HG03025 (cell line): ENCODE data around the gene DSG4.

Source experiments
- ATAC-seq: cut with Tn5 transposase; IDR thresholded peaks from one replicate; pipeline ENCODE4 v1.9.1; 2021; ENCODE audit warnings: mild to moderate bottlenecking, moderate library complexity; ENCODE audit not compliant: unreplicated experiment, low FRiP score

DSG4 gene

DNA sequence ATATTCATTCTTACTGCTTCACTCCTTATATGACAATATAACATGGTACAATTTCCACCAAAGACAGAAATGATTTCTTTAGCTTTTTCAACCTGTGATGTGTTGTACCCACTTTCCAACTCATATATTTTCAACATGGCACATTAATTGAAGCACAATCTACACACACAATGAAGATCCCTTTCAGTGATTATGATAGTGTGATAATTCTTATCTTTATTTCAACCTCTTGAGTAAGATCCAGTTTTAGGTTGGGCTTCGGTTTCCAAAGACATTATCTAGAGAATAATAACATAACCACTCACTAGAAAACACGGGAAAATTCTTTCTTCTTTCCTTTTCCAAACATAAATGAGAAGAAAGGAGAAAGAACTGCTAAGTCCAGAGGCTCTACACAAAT is 67.6 kb downstream of the DSG4 start:
- no peak for ATAC-seq

DNA sequence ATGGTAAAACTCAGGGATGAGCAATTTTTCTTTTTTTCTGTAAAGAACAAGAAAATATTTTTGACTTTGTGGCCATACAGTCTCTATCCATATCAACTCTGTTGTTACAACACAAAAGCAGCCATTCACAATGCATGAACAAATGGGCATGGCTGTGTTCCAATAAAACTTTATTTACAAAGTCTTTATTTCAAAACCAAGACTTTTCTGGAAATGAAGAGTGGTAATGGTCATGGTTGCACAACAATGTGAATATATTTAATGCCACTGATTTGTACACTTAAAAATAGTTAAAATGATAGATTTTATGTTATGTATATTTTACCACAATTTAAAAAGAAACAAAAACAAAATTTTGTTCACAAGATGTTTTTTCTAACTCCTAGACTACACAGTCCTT is 69.3 kb downstream of the DSG4 start:
- ATAC-seq: no peak

DNA sequence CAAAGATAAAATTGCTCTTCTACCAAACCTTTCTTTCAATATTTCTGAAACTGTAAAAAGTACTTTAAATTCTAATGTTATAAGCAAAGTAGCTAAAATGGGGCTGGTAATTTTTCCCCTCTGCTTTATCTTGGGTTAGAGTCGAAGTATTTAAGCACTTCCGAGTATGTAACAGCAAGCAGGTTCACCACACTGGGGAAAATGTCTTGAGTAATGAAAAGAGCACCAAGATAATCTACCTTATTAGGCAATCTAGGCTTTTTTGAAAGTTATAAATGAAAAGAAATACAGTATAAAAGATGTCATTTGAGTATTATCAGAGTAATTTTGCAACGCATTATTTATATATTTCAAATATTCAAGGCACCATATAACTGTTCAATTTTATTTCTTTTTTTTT is 70.3 kb downstream of the DSG4 start:
- ATAC-seq: no peak

DNA sequence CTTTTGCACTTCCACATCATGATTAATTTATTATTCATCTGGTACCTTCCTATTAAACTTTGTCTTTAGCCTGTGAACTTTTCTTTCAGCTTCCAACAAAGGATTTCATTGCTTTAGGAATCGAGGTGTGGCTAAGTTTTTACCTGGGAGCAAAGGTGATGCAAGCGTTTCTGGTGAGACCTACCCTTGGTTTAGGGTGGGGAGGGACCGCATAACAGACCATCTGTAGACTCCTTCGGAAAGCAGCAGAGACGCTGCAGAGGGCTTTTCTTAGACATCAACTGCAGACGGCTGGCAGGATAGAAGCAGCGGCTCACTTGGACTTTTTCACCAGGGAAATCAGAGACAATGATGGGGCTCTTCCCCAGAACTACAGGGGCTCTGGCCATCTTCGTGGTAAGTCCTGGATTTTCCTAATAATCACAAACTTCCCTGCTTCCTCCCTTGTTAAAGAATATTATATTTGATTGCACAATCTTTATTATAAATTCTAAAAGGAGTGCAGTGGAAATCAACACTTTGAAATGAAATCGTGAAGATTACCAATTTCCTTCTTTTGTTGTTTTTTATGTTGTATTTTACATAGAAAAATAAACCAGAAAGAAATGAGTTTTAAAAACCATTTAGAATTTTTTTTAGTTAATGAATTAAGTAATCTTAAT is 71.1 kb downstream of the DSG4 start, which contains the start of gene DSG3:
Gene DSG3 (plus strand): TSS at position 212 of the 662 bp plus-strand sequence. CDS start 137 bp downstream, at position 349.
- ATAC-seq: no peak

DNA sequence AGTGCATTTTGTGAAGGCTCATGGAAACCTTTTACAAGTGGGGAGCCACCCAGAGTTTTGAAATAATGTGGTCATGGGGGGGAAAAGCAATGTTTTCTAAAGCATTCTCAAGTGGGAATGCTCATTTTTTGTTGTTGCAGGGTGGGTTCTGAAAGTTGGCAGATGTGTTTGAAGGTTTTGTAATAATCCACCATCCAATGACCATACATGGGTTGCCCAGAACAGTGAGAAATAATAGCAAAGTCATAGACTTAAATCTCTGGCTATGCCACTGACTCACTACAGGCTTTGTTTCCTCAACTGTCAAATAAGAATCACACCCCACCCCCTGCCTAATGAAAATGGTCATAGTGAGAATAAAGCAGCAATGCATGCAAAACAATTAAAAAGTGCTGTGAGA is 73.8 kb downstream of the DSG4 start:
- ATAC-seq: no peak

DNA sequence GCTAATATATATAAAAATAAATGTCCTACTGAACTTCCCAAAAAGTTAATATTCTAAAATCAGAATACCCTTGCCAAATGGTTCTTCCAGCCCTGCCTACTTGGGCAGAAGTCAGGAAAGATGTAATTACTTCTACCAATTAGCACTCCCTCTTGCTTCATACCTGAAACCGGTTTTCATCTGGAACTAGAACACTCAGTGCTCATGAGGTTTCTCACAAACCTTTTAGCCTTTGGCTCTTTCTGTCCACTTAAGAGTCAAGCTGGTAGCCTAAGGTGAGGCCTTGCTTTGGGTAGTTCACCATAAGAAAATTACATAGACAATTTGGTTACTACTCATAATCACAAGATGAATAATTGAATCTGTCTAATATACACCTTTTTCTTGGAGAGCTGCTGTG is 75.0 kb downstream of the DSG4 start:
- ATAC-seq: no peak

DNA sequence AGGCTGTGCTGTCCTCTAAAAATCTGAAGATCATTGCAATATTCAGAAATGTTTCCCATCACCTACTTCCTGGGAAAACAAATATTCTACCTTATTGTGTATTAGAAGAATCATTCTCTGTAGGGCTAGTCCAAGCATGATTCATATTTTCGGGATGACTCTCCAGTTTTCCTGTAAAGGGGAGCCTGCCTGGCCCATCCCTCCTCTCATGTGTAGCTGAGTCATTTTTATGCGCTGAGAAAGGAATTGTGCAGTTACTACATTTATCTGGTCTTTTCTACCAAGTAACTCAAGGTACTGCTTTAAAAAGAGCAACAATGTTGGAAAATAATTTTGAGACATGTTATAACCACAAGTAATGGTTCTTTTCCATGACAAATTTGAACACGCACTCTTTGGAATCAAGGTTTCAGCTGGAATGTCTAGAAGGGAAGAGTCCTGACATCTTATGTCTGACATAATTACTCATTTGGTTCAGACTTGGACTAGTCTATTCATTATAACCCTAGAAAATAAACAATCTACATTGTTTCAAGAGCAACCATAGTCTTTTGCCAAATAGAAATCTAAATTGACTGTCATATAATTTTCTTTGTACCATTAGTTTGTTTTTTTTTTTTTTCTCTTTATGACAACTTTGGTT is 77.6 kb downstream of the DSG4 start:
- no peak for ATAC-seq
